Measurements from ENCODE around the gene PPP5C.

The PPP5C gene

DNA sequence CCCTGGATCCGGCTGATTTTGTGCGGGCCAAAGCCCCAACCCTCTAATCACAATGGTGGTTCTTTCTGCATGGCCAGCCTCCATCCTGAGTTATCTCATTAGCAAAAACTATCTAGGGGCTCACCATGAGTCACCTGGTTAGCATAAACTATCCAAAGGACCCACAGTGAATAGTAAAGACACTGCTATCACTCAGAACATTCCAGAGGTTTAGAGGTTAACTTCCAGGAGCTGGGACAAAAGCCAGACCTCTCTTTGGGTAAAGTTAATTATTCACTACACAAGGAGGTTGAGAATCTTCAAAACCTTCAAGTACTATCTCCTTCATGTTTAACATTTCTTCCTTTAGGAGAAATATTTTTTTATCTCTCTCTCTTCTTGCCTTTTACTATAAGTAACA, 18.8 kb upstream of the PPP5C start:
- DNase-seq (ENCODE audit: low read depth in 1 of 2, low spot score in 1 of 2) = no peak

DNA sequence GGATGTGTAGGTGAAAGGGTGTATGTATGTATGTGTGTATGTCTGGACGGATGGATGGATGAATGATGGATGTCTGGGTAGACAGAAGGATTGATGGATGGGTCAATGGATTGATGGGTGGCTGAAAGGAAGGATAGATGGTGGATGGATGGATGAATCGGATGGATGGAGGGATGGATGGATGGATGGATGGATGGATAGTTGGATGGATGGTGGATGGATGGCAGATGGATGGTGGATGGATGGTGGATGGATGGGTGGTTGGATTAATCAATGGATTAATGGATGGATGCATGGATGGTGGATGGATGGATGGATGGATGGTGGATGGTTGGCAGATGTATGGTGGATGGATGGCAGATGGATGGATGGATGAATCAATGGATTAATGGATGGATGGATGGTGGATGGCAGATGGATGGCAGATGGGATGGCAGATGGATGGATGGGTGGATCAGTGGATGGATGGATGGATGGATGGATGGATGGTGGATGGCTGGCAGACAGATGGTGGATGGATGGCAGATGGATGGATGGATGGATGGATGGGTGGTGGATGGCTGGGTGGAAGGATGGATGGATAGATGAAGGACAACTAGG, 16.5 kb upstream of the PPP5C start:
- no peak for DNase-seq (ENCODE audit: low read depth in 1 of 2, low spot score in 1 of 2)

DNA sequence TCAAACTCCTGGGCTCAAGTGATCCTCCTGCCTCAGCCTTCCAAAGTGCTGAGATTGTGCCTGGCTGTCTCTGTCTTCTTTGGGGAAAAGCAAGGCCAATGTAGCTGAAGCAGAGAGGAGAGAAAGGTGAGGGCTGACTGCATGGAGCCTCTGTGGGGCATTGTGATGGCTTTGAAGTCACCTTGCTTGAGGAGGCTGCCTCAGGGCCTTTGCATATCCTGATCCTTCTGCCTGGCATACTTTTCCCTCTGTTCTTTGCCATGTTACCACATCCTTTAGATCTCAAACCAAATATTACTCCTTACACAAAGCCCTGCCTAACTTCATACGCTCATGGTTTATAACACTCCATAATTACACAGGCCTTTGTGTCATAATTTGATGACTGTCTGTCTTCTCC, 9.4 kb upstream of the PPP5C start:
- no peak for DNase-seq (ENCODE audit: low read depth in 1 of 2, low spot score in 1 of 2)

DNA sequence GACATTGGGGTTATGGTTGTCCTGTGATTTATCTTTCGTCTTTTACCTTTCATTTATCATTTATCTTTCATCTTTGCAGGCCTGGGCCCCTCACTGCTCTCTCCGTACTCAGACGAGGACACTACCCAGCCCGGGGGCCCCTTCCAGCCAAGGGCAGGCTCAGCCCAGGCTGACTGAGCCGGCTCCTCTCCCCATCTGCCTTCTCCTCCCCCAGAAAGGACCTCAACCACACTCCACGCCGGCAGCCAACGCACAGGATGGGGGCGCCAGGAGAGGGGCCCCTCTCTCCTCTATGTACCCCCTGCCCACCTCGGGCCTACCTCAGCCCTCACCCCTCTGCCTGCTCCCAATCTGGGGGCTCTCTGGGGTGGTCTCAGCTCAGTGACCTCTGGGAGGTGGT, 7.4 kb upstream of the PPP5C start:
- DNase-seq (ENCODE audit: low read depth in 1 of 2, low spot score in 1 of 2) = no peak

DNA sequence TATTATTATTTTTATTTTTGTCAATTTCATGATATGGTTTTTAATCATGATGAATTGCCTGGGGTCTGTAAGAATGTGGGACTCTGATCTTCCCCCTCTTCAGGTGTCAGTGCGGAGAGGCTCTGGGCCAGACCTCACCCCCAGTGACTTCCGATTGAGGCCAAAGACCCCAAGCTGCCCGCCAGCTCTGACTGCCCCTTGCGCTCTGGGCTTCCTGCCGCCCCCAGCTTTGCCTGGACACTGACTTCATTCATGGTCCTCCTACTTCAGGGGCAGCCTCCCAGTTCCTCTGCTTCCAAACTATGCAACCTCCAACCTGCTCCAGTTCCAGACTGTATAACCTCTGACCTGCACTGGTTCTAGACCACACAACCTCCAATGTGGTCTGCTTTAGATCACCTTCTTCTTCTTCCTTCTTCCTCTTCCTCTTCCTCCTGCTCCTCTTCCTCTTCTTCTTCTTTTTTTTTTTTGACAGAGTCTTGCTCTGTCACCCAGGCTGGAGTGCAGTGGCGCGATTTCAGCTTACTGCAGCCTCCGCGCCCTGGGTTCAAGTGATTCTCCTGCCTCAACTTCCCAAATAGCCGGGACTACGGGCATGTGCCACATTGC, 6.7 kb upstream of the PPP5C start:
- no peak for DNase-seq (ENCODE audit: low read depth in 1 of 2, low spot score in 1 of 2)

DNA sequence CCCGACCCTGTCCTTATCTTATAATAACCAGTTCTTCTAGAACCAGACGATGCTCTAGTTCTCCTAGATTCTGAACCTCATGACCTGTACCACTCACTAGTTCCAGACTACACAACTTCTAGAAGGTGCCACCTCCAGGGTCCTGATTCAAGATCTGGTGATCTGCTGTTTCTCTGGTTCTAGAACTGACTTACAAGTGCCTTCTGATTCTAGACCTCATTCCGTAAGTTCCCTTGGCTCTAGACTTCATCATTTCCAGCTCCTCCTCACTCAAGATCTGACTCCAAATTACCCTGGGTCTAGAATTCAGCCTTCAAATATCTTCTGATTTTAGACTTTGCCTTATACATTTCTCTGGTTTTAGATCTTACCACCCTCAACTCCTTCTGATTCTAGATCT, 5.0 kb upstream of the PPP5C start:
- DNase-seq (ENCODE audit: low read depth in 1 of 2, low spot score in 1 of 2) = no peak

DNA sequence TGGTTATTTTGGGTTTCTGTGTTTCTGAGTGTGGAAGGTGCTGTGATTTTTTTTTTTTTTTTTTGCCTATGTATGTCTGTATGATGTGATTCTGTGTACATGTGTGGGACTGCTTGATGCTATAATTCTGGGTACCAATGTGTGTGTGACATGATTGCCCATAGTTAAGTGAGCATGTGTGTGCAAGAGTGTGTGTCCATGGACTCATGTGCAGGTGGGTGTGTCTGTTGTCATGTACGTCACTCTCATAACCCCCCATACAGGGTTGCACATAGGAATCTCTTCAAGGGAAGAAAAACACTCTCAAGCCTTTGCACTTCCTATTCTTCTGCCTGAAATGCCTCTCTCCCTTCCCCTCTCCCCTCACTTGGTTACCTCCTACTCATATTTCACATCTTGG, 2.5 kb upstream of the PPP5C start:
- DNase-seq (ENCODE audit: low read depth in 1 of 2, low spot score in 1 of 2) = no peak

DNA sequence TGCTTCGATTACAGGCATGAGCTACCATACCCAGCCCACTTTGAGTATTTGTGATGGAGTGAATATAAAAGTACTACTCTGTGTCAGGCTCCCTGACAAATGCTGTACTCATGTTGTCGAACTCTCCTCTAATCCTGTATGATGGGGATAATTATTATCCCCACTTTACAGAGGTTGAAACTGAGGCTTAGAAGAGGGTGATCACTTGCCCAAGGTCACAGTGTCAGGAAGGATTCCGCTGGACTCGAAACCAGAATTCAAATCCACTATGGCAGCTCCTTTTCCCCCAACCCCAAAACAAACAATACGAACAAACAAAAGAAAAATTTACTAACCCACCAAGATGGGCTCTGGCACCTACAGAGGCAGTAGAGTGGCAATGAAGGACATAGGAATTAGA, 1.7 kb upstream of the PPP5C start:
- DNase-seq (ENCODE audit: low read depth in 1 of 2, low spot score in 1 of 2) = no peak

DNA sequence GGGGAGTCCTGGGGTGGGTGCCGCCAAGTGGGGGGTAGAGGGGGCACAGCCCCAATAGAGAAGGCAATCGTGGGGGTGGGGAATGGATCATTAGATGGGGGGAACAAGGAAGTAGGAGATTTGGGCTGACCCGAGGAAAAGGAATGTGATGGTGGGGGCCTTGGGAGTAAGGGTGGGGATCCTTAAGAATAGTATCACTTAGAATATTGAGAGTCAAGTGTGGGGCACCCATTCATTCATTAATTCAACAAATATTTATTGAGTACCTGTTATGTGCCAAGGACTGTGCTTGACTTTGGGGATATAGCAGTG, 641 bp downstream of the PPP5C start:
- DNase-seq (ENCODE audit: low read depth in 1 of 2, low spot score in 1 of 2) = no peak

DNA sequence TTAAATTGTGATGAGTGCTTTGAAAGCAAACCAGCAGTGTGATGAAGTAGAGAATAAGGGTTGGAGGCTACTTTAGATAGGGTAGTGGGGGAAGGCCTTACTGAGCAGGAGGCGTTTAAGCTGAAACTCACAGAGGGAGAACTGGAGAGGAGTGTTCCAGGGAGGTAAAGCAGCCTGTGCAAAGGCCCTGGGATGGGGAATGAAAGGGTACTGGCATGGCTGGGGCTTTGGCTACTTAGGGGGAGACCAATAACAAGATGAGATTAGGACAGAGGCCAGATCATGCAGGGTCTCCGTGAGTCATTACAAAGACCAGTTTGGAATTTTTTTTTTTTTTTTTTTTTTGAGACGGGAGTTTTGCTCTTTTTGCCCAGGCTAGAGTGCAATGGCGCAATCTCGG, 1.1 kb downstream of the PPP5C start:
- no peak for DNase-seq (ENCODE audit: low read depth in 1 of 2, low spot score in 1 of 2)

DNA sequence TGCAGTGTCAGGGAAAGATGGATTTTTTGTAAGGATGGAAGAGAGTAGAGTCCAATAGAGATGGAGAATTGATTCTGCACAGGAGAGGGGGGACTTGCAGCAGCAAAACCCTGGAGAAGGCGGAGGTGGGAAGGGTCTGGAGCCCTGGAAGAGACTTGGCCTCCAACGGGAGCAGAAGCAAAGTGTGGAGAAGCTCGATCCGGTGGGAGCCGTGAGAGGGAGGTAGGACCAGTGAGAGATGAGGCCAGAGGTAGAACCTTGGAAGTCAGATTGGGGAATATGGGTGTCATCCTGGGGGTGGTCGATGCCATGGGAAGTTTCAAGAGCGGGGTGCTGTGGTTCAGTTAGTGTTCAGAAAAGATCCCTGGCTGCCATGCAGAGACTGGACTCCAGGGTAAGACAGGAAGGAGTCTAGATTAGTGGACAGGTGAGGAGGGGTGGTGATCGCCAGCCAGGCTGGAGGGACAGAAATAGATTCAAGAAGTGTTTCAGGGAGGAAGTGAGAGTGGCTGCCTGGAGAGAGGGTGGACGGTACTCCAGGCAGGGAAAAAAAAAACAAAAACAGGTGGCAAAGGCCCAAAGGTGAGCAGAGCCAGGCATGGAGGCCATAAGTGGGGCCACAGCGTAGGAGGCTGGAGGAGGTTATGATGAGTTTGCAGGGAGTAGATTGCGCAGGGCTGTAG, 2.6 kb downstream of the PPP5C start:
- DNase-seq (ENCODE audit: low read depth in 1 of 2, low spot score in 1 of 2) = no peak

DNA sequence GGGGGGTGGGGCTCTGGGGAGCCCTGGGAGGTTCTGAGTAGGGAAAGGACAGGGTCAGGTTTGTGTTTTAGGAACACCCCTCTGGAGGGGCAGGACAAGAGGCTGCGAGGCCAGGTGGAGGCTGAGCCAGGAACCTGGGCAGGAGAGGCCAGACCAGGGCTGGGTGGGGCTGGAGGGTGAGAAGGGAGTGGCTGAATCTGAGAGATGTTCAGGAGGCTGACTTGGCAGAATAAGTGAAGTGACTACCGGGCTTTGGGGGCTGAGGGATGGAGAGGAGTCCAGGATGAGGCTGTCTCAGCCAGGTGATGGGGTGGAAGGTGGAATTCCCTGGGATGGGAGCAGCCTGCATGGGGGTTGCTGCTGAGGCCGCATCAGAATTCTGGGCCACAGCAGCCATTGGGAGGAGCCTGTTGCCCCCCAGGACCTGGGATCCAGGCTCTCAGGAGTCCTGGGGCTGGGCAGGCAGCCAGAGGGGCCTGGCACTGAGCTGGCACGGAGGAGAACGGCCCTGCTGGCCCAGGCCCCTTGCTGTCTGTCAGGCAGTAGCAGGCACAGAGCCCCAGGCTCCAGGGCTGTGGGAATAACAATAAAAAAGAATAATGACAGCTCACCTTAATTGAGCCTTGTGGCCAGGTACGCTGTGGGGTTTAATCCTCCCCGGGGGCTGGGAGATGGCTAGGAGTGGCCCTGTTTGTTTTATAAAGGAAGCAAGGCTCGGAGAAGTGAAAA, 3.3 kb downstream of the PPP5C start:
- DNase-seq (ENCODE audit: low read depth in 1 of 2, low spot score in 1 of 2) = no peak

DNA sequence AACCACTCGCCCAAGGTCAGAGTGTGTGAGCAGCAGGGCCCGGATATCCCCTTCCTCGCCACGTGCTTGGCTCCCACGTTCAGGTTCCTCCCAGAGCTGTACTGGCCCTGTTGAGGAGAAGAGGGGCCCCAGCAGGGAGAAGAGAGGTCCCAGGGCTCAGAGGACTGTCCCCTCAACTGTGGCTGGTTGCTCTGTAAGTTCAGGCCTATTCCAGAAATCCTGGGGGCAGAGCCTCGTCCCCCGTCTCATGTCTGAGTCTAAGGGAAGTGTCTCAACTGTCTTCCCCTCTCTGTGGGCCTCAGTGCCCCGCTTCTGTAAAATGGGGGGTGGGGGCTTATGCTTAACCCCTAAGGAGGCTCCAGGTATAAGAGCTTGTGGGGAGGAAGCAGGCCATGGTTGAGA, 3.9 kb downstream of the PPP5C start:
- peak in 1 of 2 donors; percentile 20 for DNase-seq (ENCODE audit: low read depth in 1 of 2, low spot score in 1 of 2)

DNA sequence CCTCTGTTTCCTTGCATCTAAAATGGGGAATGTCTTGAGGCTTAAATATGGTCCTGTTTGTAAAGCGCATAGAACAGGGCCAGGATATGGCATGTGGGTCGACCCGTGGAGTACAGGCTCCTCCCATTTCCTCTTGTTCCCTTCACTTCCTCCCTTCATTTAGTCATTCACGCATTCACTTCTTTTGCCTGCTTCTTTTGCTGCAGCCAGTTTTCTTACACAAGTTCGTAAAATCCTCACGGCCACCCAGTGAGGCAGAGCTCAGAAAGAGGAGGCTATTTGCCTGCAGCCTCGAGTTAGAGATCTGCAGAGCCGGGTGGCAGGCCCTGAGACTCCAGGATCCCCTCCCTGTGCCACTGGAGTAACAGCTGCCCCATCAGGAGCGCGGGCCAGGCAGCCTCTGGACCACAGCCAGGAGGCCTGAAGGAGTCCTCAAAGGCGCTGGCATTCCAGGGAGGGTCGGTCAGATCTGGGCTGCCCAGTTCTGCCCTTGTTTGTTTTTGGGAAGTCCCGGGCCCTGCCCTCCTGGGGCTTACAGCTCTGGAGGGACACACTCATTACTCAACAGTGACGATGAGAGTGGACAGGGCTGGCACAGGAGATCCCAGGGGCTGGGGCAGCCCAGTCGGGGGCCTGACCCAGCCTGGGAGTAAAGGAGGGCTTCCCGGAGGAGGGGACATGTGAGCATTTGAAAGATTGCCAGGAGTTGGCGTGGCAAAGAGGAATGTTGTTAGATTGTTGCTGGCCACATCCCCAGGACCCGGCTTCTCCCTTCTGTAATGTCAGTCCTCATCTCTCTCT, 4.6 kb downstream of the PPP5C start:
- no peak for DNase-seq (ENCODE audit: low read depth in 1 of 2, low spot score in 1 of 2)

DNA sequence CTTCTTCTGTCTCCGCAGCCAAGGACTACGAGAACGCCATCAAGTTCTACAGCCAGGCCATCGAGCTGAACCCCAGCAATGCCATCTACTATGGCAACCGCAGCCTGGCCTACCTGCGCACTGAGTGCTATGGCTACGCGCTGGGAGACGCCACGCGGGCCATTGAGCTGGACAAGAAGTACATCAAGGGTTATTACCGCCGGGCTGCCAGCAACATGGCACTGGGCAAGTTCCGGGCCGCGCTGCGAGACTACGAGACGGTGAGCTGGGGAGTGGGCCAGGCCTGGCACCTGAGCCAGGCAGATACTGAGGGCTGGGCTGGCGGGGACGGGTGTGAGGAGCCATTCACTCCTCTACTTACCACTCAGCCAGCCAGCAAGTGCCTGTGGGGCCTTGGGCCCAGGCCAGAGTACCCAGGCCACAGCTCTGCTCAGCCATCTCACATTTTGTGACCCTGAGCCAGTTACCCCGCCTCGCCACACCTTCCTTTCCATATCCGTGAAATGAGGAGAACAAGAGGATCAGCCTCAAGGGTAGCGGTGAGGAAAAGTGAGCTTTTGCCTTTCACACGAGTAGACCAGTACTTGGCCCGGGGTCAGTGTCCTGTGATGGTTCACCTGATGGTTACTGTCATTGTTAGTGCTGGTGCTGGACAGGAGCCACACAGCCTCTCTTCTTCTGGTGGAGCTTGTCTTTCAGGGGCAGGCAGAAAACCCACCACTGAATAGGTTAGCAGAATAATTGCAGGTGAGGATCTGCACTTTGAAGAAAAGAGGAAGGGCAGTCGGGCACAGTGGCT, 7.0 kb downstream of the PPP5C start:
- no peak for DNase-seq (ENCODE audit: low read depth in 1 of 2, low spot score in 1 of 2)

DNA sequence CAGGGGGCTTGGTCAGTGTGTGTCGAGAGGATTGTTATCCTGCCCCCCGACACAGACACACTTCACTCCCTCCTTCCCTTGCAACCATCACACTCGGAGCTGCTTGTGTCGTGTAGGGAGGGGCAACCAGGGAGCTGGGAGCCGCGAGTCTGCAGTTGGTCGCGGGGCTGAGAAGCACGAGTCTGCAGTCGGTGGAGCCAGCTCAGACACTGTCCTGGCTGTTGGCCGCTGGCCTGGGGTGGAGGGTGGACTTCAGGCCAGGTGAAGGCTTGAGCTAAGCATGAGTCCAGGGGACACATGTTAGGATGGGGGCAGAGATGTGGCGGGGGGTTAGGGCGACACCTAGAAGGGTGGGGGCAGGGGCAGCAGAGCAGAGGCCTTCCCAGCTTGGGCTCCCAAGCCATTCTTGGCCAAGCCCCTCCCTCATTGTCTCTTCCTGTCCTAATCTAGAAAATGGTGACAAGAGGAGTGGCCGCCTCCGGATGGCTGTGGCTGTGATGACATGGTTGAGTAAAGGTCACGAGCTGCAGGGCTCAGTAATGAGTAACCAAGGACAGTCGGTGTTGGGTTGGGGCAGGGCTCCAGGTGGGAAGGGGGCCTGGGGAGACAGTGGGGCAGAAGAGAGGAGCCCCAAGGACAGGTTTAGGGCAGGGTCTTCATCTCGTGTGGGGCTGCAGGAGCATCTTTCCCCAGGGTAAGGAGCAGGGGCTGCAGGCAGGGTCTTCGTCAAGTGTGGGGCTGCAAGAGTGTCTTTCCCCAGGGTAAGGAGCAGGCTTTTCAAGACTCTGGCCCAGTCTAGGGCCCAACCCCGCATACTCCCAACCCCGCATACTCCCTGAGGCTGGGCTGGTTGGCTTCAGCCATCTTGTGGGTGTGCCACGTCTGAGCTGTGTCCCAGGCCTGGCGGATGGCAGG, 8.6 kb downstream of the PPP5C start:
- DNase-seq (ENCODE audit: low read depth in 1 of 2, low spot score in 1 of 2) = no peak

DNA sequence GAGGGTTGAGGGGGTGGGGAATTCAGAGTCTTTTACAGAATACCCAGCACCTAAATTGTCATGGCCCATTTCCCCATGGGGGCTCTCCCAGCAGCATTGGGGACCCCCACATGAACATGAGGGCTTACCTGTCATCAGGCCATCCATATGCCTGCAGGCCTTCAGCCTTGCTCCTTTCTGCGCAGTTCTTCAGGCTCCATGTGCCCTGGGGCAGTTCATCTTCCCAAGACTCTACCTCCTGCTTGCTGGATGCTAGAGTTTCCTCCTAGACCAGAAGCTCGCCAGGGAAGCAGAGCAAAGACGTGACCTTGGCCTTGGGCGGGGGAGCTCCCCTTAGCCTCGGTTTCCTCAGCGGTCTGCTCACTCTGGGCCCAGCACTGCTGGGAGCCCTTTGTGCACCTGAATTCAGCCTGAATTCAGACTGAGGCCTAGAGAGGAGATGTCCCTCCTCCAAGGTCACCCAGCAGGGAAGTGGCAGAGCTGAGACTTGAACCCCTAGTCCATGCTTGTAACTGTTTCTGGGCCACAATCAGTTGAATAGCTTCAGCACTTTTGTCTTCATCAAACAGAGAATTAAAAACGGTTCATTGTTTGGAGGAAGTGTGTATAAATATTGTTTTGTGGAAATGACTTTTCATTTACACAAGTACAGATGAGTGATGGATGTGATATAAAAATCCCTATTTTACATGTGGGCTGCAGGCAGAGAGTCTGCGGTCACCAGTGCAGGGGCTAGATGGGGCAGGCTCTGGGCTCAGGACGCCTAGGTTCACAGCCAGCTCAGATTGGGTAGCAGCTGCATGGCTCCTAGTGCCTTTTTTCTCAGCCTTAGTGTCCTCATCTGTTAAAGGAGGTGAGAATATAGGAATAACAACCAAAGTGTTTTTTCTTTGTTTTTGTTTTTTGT, 9.5 kb downstream of the PPP5C start:
- no peak for DNase-seq (ENCODE audit: low read depth in 1 of 2, low spot score in 1 of 2)

DNA sequence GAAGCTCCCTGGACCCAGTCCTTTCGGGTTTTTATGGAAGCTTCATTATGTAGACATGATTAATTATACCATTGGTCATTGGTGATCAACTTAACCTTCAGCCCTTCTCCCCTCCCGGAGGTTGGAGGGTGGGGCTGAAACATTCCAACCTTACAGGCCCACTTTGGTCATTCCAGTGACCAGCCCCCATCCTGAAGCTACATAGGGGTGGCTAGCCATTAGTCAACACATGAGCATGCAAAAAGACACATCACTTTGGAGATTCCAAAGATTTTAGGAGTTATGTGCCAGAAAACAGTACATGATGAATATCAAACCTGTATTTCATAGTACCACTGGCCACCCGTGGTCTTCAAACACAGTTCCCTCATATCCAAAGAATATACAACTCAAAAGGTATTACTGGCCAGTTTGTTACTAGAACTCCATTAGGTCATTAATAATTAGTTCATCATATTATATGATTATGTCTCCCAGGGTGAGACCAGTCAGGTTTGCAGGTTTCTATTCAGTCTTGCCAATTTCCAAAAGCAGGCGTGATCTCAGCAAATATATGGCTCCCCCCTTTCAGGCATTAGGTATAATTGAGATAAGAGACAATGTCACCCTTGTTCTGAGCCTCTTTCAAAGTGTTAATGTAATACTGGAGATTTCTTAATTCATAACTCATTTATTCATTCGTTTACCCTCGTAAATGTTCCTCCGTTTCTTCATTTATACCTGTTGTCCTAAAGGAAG, 11.1 kb downstream of the PPP5C start:
- DNase-seq (ENCODE audit: low read depth in 1 of 2, low spot score in 1 of 2) = no peak

Measured in activated CD4-positive, alpha-beta T cell treated with anti-CD3 and anti-CD28 coated beads, Interleukin-2, amount 50 U/mL, for 24 hours (primary cell).